A549 treated with RU486 at 1 μM for 4 hours (cell line): Measurements from ENCODE around the gene AVPR2. TPM values are rescaled to one million over a fixed set of nuclear protein-coding genes. Genes with fewer than 3 reads are reported as not detected.

ENCODE experiments used
- total RNA-seq: library from RNA; stranded (reverse); fragments of 200-300 nt; extraction: Qiagen RNA extraction; gene quantifications from 5 replicates; pipeline ENCODE4 v1.2.3, GENCODE V29; 2022; ENCODE audit warnings: low read depth

The AVPR2 gene
- 0.09 to 0.13 TPM in 2 of 5 replicates, not detected in the others for total RNA-seq

GRCh38 chrX:153903991-153904957, at the start of gene AVPR2:
Gene AVPR2 (plus strand): TSS chrX:153904673. CDS start chrX:153905146, 473 bp downstream.

GRCh38 chrX:153885968-153886903, 18.2 kb upstream of the AVPR2 start, which contains the start of gene L1CAM:
Gene L1CAM (minus strand): TSS chrX:153886173. CDS start chrX:153875836, 10,337 bp downstream.

GRCh38 chrX:153925739-153926551, 21.5 kb downstream of the AVPR2 start, which contains the start of gene ARHGAP4:
Gene ARHGAP4 (minus strand): TSS chrX:153926264. CDS start chrX:153926202, 62 bp downstream.

GRCh38 chrX:153934762-153935325, 30.4 kb downstream of the AVPR2 start, which contains the start of gene NAA10:
Gene NAA10 (minus strand): TSS chrX:153935037. CDS start chrX:153934904, 133 bp downstream.

GRCh38 chrX:153944140-153944799, 39.8 kb downstream of the AVPR2 start, which contains the start of gene RENBP:
Gene RENBP (minus strand): TSS chrX:153944643. CDS start chrX:153944610, 33 bp downstream.

Other genes with a start within 250 kb of the AVPR2 start
- 0.16 to 2.0 TPM (median 0.49 TPM) in 4 of 5 replicates, not detected in the other for gene PNCK, start 230.9 kb upstream of the AVPR2 start, total RNA-seq
- gene SLC6A8, start 216.7 kb upstream of the AVPR2 start, total RNA-seq = 8.8 to 12.5 TPM (median 9.8 TPM) in 5 replicates
- 376 to 420 TPM (median 389 TPM) in 5 replicates for gene BCAP31, start 180.3 kb upstream of the AVPR2 start, total RNA-seq
- 2.1 to 3.9 TPM (median 3.7 TPM) in 5 replicates for gene ABCD1, start 179.8 kb upstream of the AVPR2 start, total RNA-seq
- gene PLXNB3, start 140.4 kb upstream of the AVPR2 start, total RNA-seq = 1.7 to 5.0 TPM (median 3.0 TPM) in 5 replicates
- 0.02 to 0.05 TPM (median 0.02 TPM) in 3 of 5 replicates, not detected in the others for gene SRPK3, start 123.6 kb upstream of the AVPR2 start, total RNA-seq
- 55.4 to 64.5 TPM (median 62.6 TPM) in 5 replicates for gene IDH3G, start 110.3 kb upstream of the AVPR2 start, total RNA-seq
- 358 to 451 TPM (median 405 TPM) in 5 replicates for gene SSR4, start 110.0 kb upstream of the AVPR2 start, total RNA-seq
- 2.8 to 3.8 TPM (median 3.1 TPM) in 5 replicates for gene PDZD4, start 74.1 kb upstream of the AVPR2 start, total RNA-seq
- gene L1CAM, start 18.5 kb upstream of the AVPR2 start, total RNA-seq = 18.0 to 23.1 TPM (median 20.8 TPM) in 5 replicates
- 1.2 to 1.6 TPM (median 1.4 TPM) in 5 replicates for gene ARHGAP4, start 21.6 kb downstream of the AVPR2 start, total RNA-seq
- 211 to 249 TPM (median 229 TPM) in 5 replicates for gene NAA10, start 30.4 kb downstream of the AVPR2 start, total RNA-seq
- 0.07 to 0.13 TPM in 2 of 5 replicates, not detected in the others for gene RENBP, start 40.0 kb downstream of the AVPR2 start, total RNA-seq
- gene HCFC1, start 67.1 kb downstream of the AVPR2 start, total RNA-seq = 32.5 to 43.2 TPM (median 41.6 TPM) in 5 replicates
- gene TMEM187, start 68.1 kb downstream of the AVPR2 start, total RNA-seq = 4.4 to 7.5 TPM (median 5.6 TPM) in 5 replicates
- gene IRAK1, start 115.2 kb downstream of the AVPR2 start, total RNA-seq = 187 to 237 TPM (median 225 TPM) in 5 replicates
- 16.0 to 22.8 TPM (median 19.3 TPM) in 5 replicates for gene MECP2, start 193.0 kb downstream of the AVPR2 start, total RNA-seq
- gene OPN1LW, start 239.6 kb downstream of the AVPR2 start, total RNA-seq = not detected in 5 replicates